HG02678 (cell line): ENCODE results near the gene C14orf180.
"Not testable (repeated sequence)": the region's sequence is repeated elsewhere in the genome, so short reads cannot be mapped to it uniquely, and the experiment has no call there.

Experiments
- ATAC-seq: cut with Tn5 transposase; IDR thresholded peaks from one replicate; pipeline ENCODE4 v1.9.1; 2021; ENCODE audit warnings: mild to moderate bottlenecking, moderate library complexity; ENCODE audit not compliant: unreplicated experiment

The C14orf180 gene

DNA sequence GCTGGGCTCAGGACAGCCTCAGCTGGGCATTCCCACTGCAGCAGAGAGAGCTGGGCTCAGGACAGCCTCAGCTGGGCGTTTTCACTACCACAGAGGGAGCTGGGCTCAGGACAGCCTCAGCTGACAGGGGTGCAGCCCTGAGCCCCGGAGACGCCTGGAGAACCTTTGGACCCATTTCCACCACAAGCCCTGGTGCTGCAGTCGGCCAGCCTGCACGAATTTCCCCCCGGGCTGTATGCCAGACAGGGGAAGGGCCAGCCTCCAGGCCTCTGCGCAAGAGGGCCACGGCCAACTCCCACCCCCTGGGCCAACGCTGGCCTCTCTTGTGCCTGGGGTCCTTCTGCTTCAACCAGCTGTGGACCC, 2.6 kb upstream of the C14orf180 start:
- ATAC-seq, result no peak

DNA sequence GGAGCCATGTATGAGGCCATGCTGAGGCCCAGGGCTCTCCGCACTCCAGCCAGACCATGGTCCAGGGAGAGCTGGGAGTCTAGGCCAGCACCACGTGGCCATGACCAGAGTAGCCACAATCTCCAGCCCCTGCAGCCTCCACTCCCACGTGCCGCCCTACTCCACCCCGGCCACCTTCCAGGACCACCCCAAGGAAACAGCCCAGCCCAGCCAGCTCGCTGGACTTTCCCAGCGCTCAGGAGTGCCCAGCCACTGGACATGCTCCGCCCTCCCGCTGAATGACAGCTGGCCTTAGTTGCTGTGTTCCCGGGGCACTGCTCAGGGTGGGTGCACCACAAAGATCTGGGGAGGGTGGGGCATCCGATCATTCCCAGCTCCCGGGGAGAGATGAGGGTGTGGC, 2.1 kb upstream of the C14orf180 start:
- ATAC-seq, result no peak

DNA sequence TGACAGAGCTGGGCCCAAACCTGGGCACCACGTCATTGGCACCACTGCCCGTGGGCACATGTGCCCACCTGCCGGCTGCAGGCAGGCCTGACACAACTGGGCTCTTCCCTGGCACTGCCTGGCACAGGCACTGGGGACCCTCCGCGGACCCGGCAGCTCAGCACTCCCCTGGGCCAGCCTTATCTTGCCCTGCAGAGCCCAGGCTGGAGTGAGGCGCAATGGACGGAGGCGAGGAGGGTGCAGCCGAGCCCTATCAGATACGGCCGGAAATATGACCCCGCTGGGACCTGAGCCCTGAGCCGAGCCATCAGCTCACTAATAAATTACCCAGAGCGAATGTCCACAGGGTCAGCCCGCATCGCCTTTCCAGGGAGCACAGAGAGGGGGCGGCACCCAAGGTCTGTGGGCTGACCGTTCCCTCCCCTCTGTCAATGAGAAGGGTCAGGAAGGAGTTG, 1.7 kb upstream of the C14orf180 start:
- ATAC-seq, result no peak

DNA sequence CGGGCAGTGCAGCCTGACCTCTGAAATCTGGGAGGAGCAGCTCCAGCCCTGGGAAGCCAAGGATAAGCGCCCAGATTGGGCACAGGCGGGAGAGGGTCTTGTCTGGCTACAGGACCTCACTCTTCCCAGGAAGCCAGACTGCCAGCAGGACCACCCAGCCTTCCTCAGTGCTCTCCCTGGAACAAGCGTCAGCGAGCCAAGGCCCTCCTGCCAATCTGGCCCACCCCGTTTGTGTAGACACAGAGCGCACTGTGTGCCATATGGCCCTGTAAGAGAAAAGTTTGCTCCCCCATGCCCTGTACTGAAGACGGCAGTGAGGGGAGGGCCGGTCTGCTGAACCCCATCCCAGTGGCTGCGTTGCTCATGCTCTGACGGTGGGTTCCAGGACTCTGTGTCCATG, 1.2 kb upstream of the C14orf180 start:
- no peak for ATAC-seq

DNA sequence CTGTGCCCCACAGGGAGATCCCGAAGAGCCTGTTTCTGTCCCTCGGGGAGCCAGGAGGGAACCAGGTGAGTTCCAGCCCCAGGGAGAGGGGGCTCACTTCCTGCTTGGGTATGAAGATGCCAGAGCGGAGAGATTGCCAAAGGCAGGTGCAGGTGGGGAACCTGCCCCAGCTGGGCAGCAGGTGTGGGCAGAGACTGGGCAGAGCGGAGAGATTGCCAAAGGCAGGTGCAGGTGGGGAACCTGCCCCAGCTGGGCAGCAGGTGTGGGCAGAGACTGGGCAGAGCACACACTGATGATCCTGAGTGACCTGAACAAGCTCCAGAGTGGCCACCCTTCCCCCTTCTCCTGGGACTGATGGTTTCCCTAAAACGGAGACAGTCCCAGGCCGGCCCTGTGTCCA, 375 bp downstream of the C14orf180 start:
- ATAC-seq, result not testable (repeated sequence)

DNA sequence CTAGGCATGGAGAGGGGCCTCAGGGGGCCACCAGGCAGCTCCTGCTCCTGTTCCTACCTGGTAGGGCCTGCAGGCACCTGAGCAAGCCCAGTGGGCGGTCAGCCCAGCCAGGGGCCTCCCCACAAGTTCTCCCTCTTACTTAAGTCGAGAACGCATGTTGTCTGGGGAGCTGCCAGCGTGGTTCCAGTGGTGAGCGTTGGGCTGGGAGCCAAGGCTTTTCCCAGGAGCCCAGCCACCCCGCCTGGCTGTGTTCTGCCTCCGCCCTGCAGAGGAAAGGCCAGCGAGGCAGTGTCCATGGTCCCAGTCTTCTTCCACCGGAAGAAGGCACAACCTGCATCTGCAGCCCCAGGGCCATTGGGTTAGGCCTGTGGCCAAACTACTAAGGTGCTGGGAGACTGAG, 1.4 kb downstream of the C14orf180 start:
- no peak for ATAC-seq

DNA sequence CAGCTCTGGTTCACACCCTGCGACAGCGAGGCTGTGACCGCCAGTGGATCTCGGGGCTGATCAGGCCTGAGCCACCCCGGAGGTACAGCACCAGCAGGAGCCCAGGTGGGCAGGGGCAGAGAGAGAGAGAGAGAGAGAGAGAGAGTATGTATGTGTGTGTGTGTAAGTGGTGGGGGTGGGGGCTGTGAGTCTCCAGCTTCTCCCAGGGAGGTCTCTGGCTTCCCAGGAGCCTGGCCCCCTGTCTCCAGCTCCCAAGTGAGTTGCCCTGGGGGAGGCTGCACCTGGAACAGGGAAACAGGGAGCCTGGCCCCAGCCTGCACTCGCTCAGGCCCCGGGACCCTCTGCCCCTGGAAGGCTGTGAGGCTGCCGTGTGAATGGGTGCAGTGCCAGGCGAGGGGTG, 2.0 kb downstream of the C14orf180 start:
- no peak for ATAC-seq

DNA sequence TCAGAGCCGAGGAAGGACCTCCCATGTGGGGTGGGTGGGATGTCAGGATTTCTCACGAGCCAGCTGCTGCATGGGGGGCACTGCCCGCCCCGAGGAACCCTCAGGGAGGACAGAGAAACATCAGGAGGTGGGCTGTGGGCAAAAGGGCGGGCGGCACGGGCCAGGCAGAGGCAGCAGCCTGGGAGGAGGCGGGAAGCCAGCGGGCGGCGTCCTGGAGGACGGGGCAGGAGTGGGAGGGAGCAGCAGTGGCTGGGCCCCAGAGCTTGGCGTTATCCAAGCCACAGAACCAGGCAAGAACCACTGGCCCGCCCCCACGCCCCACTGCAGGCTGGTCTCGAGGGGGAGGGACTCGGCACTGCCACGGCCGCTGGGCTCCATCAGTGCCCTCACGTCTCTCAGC, 2.4 kb downstream of the C14orf180 start:
- ATAC-seq, result no peak

DNA sequence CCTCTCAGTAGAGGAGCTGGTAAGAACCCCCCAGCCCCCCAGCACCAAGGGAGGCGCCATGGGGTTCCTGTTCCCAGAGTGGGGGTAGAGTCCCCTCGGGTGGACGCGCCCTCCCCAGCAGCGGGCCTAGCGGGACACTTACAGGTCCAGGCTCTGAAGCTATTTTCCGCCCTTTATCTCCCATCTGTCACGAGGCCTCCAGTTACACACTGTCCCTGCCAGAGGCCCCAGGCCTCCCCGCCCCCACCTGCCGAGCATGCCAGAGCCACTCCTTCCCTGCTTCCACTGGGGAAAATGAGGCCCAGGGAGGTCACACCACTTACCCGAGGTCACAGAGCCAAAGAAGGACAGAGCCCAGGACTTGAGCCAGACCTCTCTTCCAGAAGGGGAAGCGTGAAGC, 3.1 kb downstream of the C14orf180 start:
- ATAC-seq, result no peak

DNA sequence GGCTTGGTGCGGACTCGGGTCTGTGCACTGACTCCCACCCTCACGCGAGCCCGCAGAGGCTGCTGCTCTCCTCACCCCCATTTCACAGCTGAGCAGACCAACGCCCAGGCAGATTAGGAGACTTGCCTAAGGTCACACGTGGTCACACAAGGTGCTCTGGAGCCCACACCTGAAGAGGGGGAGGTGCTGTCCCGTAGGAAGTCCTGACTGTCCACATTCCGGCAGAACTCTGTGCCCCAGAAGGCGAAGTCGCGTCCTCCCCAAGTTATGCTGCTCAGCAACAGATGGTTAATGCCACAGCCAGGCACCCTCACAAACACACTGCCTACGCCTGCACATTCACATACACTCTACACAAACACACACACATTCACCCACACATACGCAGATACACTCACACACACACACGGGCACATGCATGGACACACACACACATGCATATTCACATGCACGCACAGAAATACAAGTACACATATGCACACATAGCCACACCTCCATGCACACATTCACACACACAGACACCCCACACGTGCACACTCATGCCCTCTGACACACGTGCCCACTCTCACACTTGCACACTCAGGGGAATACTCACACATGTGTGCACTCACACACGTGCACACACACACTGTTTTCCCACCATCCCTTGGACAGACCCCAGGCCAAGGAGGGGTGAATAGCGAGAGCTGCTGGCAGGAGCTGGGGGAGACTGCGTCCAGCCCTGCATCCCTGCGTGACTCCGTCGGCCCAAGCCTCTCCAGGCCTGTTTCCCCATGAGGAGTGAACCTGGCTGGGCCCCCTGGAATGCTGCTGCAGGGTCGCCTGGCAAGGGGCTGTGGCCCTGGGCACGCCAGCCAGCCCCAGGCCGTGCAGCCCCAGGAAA, 4.1 kb downstream of the C14orf180 start:
- no peak for ATAC-seq

DNA sequence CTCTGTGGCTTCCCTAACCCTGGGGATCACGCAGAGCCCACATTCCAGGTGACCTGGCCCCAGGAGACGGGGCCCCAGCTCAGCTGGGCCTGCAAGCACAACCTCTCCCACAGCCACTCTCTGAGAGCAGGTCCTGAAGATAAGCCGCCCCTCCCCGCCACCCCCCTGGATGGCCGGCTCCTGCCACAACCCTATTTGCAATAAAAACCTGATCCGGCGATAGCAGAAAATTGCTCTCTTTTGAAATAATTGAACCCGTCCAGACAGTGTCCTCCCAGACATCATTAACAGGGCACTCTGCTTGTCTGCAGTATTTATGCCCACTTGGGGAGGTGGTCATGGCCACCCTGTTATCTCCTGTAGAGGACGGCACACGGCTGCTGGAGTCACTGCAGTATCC, 5.0 kb downstream of the C14orf180 start:
- no peak for ATAC-seq

DNA sequence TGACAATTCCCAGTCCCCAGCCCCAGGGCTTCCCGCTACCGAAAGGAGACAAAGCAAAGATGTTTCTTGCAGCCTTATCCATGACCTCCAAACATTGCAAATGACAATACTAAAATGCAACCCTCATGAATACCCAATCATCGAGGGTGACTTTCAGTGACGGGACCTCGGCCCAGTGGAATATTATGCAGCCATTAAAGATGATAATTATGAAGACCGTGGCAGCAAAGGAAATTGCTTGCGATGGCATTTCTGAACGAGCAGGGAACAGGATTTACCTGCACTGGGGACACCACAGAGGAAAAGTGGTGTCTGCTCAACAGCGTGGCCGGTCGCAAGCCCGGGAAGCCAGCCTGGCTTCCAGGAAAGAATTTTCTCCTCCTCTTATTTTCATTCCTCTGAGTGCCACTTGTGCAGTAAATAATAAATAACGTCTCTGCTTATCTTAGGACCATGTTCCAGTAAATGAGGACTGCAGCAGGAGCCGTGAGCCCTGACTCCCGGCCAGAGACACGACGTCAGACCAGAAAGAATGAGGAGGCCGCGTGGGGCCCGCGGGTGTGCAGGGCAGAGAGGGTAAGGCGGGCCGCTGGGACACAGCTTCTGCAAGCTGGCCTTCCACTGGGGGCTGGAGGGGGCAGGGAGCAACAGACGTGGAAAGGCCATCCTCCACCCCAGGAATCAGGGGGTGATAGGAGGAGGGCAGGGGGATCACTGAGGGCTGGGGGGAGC, 6.6 kb downstream of the C14orf180 start:
- ATAC-seq, result no peak

DNA sequence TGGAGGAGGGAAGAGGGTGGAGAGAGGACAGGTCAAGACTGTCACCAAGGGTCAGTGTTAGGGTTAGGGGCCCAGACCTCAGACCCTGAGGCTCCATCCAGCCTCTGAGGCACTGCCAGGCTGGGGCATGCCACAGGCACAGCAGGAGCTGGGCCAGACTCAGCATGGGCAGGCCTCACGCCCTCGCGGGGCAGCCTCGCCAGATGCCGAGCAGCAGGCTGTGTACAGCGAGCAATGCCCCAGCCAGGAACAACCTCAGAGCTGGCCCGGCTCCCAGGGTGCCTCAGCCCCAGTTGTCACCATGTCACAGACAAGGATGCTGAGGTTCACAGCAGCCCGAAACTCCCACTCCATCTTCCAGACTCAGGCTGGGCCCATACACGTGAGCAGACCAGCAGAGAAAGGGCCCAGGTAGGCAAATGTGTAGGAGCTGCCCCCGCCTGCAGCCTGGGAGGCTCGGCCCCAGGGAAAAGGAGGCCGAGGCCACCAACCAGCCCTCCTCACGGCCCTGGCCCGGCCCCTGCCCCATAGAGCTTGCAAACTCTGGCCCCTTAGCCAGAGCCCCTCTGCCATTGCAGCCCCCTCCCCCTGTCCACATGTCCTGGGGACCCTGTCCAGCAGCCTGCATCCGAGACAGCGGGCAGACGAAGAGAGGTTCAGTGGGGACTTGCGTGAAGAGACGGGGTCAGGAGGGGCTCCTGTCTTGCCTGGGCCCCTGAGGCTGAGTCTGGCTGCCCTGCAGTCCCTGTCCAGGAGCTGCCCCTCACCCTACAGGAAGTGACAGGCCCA, 7.5 kb downstream of the C14orf180 start:
- no peak for ATAC-seq

DNA sequence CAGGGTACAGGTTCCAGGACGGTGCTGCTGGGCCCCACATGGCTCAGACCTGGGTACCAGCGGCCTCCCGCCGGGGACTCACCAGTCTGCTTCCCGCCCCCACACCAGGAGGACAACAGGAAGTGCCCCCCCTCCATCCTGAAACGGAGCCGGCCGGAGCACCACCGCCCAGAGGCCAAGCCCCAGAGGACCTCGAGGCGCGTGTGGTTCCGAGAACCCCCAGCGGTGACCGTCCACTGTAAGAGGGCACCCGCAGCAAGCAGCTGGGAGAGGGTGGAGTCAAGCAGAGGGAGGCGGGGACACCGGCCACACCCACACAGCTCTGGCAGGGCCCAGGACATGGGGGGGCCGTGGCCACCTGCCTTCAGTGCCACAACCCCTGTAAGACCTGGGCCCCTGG, 8.1 kb downstream of the C14orf180 start:
- ATAC-seq, result no peak

DNA sequence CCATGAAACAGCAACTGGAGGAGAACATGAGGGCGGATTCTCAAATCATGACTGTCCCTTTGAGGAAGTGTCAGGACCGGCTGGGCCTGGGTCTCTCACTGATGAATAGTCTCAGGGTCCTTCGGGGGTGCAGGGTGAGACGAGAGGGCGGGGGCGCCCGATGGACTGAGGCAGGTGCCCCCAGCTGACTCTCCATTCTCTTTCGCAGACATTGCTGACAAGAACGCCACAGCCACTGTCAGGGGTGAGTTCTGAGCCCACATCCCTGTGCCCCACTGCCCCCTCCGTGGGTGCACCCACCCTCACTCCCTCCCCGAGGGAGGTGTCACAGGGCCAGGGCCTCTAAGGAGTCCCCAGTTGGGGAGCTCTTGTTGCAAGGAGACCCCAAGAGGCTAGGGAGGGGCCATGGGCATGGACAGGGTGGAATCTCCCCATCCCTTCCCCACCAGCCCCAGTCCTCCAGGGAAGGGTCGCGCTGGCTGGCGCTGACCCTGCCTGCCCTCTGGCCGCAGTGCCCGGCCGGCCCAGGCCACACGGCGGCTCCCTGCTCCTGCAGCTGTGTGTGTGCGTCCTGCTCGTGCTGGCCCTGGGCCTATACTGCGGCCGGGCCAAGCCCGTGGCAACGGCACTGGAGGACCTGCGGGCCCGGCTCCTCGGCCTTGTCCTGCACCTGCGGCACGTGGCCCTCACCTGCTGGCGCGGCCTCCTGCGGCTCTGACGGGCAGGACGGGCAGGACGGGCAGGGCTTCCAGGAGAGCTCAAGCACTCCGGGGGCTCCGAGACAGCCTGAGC, 8.7 kb downstream of the C14orf180 start:
- no peak for ATAC-seq

DNA sequence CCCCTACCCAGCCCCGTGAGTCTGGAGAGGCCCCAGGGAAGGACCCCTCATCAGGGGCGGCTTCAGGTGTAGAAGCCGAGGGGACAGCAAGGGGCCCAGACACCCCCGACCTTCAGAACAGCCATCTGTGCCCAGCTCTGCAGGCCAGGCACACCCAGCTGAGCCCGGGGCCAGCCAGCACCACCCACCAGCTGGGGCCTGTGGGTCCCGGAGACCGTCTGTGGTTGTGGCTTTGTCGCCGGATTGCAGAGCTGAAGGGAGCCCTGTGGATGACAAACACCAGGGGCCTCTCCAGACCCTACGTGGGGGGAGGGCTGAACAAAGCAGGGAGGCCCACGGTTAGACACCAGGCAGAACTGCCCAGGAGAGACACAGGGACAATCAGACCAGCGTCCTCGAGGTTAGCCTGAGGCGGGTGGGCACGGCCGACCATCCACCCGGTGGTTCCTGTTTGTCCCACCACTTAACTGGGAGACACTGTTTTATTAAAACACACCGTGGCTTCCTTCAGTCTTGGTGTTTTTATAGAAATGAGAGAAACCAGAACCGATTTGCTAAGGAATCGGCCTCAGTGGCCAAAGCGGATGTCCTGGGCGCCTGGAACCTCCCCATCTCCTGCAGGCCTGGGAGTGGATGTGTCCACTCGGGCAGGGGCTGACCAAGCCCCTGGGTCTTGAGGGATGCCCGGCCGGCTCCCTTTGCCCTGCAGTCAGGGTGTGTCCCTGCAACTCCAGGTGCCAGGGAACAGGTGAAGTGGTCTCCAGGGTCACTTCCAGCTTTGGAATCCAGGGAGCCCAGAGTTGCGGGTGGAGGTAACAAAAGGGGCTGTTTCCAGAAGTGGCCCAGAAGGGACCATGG, 10.0 kb downstream of the C14orf180 start:
- no peak for ATAC-seq

DNA sequence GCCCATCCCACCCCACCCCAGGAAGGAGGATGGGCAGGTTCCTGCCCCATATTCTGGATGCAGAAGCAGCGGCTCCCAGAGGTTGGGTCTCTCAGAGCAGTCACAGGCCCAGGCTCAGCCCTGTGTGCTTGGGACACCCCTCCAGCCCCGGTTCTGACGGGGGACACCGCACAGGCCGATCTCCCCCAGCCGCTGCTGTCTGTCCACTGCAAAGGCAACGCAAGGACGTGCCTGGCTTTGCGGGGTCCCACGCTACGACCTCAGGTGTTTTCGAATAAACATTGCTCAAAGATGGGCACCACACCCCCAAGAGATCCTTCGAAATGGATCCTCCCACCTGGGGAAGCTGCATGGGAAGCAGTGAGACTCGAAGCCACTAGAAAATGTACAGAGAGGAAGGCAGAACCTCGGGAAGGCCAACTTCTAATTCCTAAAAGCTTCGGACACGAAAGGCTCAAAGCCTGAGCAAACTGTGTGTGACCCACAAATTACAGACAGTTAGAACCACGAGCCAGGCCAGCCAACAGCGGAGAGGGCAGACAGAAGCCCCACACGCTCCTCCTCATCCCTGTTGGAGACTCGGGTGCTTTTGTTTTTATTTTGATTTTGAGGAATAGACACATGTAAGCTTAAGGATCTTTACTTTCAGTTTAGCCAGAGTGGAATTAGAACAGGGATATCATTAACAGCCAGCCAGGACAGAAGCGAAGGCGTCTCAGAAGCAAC, 10.8 kb downstream of the C14orf180 start:
- no peak for ATAC-seq

DNA sequence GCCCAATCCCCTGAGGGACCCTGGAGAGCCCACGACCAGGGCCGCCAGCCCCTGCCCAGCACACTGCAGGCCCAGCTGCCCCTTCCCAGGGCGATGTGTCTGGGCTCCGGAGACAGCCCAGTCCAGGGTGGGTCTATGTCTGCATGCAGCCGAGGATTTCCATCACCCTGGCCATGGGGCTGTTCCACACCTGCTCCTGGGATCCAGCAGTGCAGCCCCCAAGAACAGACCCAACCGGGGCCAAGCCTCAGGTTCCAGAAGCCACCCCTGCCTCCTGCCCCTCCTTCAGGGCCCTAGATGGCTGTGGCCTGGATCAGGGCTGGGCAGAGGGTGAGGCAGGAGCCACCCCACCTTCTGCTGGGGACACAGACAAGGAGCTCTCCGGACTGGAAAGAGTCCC, 11.5 kb downstream of the C14orf180 start:
- no peak for ATAC-seq
